ENCODE data around the gene LRRC59.

LRRC59 gene

DNA sequence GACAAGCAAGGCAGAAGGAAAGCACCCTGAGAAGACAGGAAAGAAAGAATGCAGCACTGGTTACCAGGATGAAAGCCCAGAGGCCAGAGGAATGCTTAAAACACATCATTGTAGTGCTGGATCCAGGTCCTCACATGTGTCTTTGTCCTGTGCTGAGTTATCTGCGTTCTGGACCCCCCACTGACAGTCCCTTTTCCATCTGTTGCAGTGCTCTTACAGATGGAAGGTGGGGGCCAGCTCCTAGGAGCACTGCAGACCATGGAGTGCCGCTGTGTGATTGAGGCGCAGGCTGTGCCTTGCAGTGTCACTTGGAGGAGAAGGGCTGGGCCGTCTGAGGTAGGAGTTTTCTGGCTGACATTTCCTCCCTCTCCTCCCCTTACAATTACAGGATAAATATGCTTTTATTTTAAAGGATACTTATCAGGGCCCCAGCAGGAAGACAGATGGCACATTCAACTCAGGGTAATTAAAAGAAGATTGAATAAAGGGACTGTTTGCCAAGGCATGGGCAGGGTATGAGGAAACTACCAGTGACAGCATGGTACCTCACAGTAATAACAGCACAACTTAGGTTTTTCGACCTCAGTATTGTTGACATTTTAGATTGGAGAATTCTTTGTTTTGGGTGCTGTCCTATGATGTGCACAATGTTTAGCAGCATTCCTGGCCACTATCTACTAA lies 21.3 kb downstream of the LRRC59 start:
- TF ChIP-seq CTCF (conservative IDR thresholded peaks at IDR 0.05; ENCODE audit: low read depth), result no peak
- CTCF ChIA-PET, result interaction anchor here (0.6 to 0.7 kb wide), 2 partner anchors 22 to 103 kb away, joined by 4 read pairs; no protein-coding TSS in a partner anchor
- no peak overlapping the region for H3K27ac ChIP-seq
- no peak for DNase-seq (ENCODE audit: low spot score)
- POLR2A ChIA-PET (ENCODE audit: low non-redundant PET), result no interaction called here

DNA sequence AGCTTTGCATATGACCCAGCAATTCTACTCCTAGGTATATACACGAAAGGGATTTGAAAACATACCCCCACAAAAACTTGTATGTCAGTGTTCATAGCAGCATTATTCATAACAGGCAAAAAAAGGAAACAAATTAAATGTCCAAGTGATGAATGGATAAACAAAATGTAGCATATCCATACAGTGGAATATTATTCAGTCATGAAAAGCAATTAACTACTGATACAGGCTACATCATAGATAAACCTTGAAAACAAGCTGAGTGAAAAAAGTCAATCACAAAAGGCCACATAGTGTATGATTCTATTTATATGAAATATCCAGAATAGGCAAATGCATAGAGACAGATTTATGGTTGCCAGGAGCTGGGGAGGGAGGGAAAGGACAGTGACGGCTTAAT lies 23.6 kb downstream of the LRRC59 start:
- no peak overlapping the region for H3K27ac ChIP-seq
- DNase-seq (ENCODE audit: low spot score), result no peak
- TF ChIP-seq CTCF (conservative IDR thresholded peaks at IDR 0.05; ENCODE audit: low read depth), result no peak
- CTCF ChIA-PET, result no interaction called here
- POLR2A ChIA-PET (ENCODE audit: low non-redundant PET), result no interaction called here

DNA sequence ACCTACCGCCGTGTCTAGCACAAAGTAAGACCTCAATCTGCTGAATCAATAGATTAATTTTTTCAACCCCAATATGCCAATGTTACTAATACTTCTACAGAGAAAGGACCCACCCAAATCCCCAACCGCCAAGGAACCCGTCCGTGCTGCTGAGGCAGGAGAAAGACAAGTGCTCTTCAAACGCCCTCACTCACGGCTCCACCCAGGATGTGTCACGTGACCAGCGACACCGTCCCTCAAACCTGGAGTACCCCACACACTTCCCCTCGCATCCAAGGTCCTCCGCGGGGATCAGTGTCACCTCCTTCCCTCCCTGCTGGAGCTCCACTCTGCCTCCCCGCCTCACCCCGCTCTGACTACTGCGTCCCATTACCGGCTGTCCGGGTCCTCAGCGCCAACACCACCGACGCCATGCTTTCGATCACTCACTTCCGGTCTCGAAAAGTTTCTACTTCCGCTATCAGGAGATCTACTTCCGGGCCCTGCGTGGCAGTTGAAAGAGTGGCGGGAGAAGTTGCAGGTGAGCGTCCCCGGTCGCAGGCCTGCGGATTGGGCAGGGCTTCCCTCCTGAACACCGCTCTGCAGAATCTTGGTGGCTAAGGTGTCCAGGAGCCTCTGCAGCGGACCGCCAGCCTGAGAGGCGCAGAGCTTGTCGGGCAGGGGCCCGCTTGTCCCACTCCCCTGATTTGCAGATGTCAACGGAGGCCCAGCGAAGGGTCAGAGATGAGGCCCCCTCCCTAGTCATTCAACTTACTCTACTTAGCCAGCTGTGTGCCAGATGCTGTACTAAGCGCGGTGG lies 24.4 kb downstream of the LRRC59 start, which contains the start of the genes EME1 and MRPL27:
EME1 (plus strand) TSS at position 472 of the 799 bp plus-strand sequence. CDS start 1,980 bp downstream, outside the sequence.
MRPL27 (minus strand) TSS at position 427 of the 799 bp plus-strand sequence; CDS start at position 413, 14 bp downstream.
- ChIA-PET POLR2A (ENCODE audit: low non-redundant PET) (interaction anchor here (0.6 kb wide), 1 partner anchor 16 kb away, joined by 3 read pairs; no protein-coding TSS in a partner anchor), CTCF (interaction anchor here (0.6 kb wide), 2 partner anchors 104 to 155 kb away, joined by 3 read pairs; no protein-coding TSS in a partner anchor)
- TF ChIP-seq CTCF (conservative IDR thresholded peaks at IDR 0.05; ENCODE audit: low read depth), result no peak
- H3K27ac ChIP-seq, result peak within 1 kb of the TSS; percentile 92
- peak; percentile 88 for DNase-seq (ENCODE audit: low spot score)

DNA sequence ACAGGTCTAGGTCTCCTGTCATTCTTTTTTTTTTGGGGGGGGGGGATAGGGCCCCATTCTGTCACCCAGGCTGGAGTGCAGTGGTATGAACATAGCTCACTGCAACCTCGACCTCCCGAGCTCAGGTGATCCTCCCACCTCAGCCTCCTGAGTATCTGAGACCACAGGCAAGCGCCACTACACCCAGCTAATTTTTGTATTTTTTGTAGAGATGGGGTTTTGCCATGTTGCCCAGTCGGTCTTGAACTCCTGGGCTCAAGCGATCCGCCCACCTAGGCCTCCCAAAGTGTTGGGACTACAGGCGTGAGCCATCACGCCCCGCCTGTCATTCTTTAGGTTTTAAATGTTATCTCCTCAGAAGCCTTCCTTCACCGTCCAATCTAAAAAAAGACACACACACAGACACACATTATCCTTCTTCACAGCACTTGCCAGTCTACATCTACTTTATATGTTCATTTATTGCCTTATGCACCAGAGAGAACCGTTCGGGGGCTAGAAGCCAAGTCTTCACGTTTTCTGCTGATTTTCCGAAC lies 25.0 kb downstream of the LRRC59 start:
- H3K27ac ChIP-seq, result peak overlapping the region; percentile 92
- no peak for DNase-seq (ENCODE audit: low spot score)
- ChIA-PET POLR2A (ENCODE audit: low non-redundant PET) (interaction anchor here (0.6 kb wide), 1 partner anchor 16 kb away, joined by 3 read pairs; no protein-coding TSS in a partner anchor), CTCF (interaction anchor here (0.6 to 2.0 kb wide), 4 partner anchors 11 to 328 kb away, joined by 3 to 5 read pairs (median 3); no protein-coding TSS in a partner anchor)
- no peak for TF ChIP-seq CTCF (conservative IDR thresholded peaks at IDR 0.05; ENCODE audit: low read depth)

DNA sequence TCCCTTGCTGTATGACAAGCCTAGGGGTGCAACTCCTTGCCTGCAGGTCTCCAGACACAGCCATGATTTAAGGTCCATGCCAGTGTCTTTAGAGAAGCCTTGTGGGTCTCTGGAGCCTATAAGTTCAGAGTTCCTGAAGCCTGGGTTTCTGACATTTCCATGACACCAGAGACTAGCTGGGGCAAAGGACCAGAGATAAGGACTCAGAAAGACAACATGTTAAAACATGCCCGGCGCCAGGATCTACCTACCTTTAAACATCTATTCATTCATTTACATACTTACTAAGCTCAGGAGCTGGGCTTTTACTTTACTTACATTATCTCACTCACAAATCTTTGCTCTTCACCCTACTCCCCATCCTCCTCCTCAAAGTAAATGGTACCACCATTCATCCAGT lies 25.8 kb downstream of the LRRC59 start:
- peak overlapping the region; percentile 49; the same call in 1 of the 2 replicates for H3K27ac ChIP-seq
- TF ChIP-seq CTCF (conservative IDR thresholded peaks at IDR 0.05; ENCODE audit: low read depth), result no peak
- CTCF ChIA-PET, result interaction anchor here (0.7 to 2.0 kb wide), 2 partner anchors 10 to 329 kb away, joined by 3 to 5 read pairs; no protein-coding TSS in a partner anchor
- peak; percentile 53 for DNase-seq (ENCODE audit: low spot score)
- POLR2A ChIA-PET (ENCODE audit: low non-redundant PET), result no interaction called here

- POLR2A ChIA-PET (ENCODE audit: low non-redundant PET), result no interaction called here
Measured at GRCh38 chr17:50370052-50370451, 27.3 kb downstream of the LRRC59 start.

More at GRCh38 chr17:50370052-50370451, 27.3 kb downstream of the LRRC59 start:
- CTCF ChIA-PET, result interaction anchor here (0.6 to 2.0 kb wide), 2 partner anchors 9 to 751 kb away, joined by 4 to 5 read pairs; no protein-coding TSS in a partner anchor
- DNase-seq (ENCODE audit: low spot score), result no peak
- no peak for TF ChIP-seq CTCF (conservative IDR thresholded peaks at IDR 0.05; ENCODE audit: low read depth)
- H3K27ac ChIP-seq, result peak overlapping the region; percentile 49; the same call in 1 of the 2 replicates

Measured in RWPE1 (cell line).